Gastroesophageal sphincter (tissue), 3 donors: ENCODE measurements around the gene PDE5A.

ENCODE experiments used
- POLR2A ChIP-seq, 2 donors: fragments of 450-650 bp; IDR thresholded peaks; one replicate each; pipeline ENCODE4 v1.6.1; 2017; ENCODE audit warnings: antibody characterized with exemption in 2 of 2, mild to moderate bottlenecking in 2 of 2, moderate library complexity in 1 of 2
- TF ChIP-seq, protein P1 (sequence below), 4 experiments: fragments of 200-600 bp in 2 of 4; fragments of 450-650 bp in 2 of 4; sonication (generic) in 1 of 4; IDR thresholded peaks; one replicate each; pipeline ENCODE4 v1.5.1; 2017 to 2019; ENCODE audit warnings: antibody characterized with exemption in 4 of 4, mild to moderate bottlenecking in 2 of 4, moderate library complexity in 2 of 4

DNA sequence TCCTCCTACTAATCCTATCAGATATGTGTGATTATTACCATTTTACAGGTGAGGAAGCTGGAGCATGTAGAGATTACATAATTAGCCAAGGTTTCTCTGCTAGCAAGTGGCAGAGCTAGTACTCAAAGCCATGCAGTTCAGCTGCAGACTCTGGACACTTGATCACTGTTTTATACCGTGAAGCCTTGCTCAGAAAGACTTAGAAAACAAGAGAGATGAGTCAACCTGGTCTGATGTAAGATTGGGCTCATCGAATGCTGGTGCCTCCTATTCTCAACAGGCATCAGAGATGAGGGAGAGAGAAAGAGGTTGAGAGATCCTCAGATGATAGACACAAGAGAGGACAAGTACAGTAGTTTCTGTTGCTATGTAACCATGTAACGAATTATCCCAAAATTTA lies 19.0 kb upstream of the PDE5A start:
- TF ChIP-seq, protein P1, sequence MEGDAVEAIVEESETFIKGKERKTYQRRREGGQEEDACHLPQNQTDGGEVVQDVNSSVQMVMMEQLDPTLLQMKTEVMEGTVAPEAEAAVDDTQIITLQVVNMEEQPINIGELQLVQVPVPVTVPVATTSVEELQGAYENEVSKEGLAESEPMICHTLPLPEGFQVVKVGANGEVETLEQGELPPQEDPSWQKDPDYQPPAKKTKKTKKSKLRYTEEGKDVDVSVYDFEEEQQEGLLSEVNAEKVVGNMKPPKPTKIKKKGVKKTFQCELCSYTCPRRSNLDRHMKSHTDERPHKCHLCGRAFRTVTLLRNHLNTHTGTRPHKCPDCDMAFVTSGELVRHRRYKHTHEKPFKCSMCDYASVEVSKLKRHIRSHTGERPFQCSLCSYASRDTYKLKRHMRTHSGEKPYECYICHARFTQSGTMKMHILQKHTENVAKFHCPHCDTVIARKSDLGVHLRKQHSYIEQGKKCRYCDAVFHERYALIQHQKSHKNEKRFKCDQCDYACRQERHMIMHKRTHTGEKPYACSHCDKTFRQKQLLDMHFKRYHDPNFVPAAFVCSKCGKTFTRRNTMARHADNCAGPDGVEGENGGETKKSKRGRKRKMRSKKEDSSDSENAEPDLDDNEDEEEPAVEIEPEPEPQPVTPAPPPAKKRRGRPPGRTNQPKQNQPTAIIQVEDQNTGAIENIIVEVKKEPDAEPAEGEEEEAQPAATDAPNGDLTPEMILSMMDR (IDR thresholded peaks at IDR 0.05) = no peak
- TF ChIP-seq POLR2A (IDR thresholded peaks at IDR 0.05) = no peak
